ENCODE measurements around the gene OSBPL8. TPM values are rescaled to one million over a fixed set of nuclear protein-coding genes. Genes with fewer than 3 reads are reported as not detected.

OSBPL8 gene
- total and polyA plus RNA-seq, 9 of the 15 experiments (the other 6 are each of a cell fraction or from before 2014, with no cell fraction given) = 17.4 to 82.7 (median 42.8) TPM

GRCh38 chr12:76449016-76449415 lies 110.6 kb downstream of the OSBPL8 start:
- no peak overlapping the region for H3K27ac ChIP-seq (ENCODE audit: extremely low read depth, low read depth, low read length)

More at GRCh38 chr12:76449016-76449415, 110.6 kb downstream of the OSBPL8 start:
- no peaks in the 10 kb centered on the region; a peak in 1 of 5 replicates for H3K4me1 ChIP-seq (replicated peaks in 1 of 2; ENCODE audit: control insufficient read depth in 2 of 2, insufficient read depth in 2 of 2, low read length in 2 of 2)
- H3K79me2 ChIP-seq (ENCODE audit: control insufficient read depth, insufficient read depth, low read length) = peaks cover 9% of the 10 kb centered on the region; the same call in 2 of the 3 replicates
- CTCF ChIA-PET (ENCODE audit: low intra/inter-chr PET ratio) = no interaction called here
- intact Hi-C loops (cut with micrococcal nuclease) (no loop called here), in situ Hi-C loops (cut with MboI) (no loop called here)
- H3K36me3 ChIP-seq (ENCODE audit: control insufficient read depth, insufficient read depth, low read length) = peaks cover 11% of the 10 kb centered on the region; the same call in 1 of the 3 replicates
- no peak for FAIRE-seq
- TF ChIP-seq ZNF174 (CRISPR knock-in tag; IDR thresholded peaks at IDR 0.05) = no peak
- TF ChIP-seq ZNF253 (CRISPR knock-in tag; conservative IDR thresholded peaks at IDR 0.05) = no peak
- no peak for TF ChIP-seq ZNF134 (CRISPR knock-in tag; conservative IDR thresholded peaks at IDR 0.05)
- no peak for TF ChIP-seq TCF15 (CRISPR knock-in tag; IDR thresholded peaks at IDR 0.05)
- no peak for TF ChIP-seq MCM5 (IDR thresholded peaks at IDR 0.05; ENCODE audit: low read depth)
- no peak for TF ChIP-seq ZNF124 (CRISPR knock-in tag; IDR thresholded peaks at IDR 0.05)
- no peak for TF ChIP-seq NRF1 (conservative IDR thresholded peaks at IDR 0.05 in 1 of 2, IDR thresholded peaks at IDR 0.05 in 1 of 2)
- no peak for TF ChIP-seq PRPF4 (IDR thresholded peaks at IDR 0.05; ENCODE audit: insufficient read depth, low read depth, low read length, poor library complexity, severe bottlenecking)
- TF ChIP-seq CBX1 (IDR thresholded peaks at IDR 0.05; ENCODE audit: low read depth) = no peak
- no peak for TF ChIP-seq TRIM28 (IDR thresholded peaks at IDR 0.05)
- TF ChIP-seq MTA2 (IDR thresholded peaks at IDR 0.05; ENCODE audit: low read depth) = no peak
- no peak for TF ChIP-seq RB1 (IDR thresholded peaks at IDR 0.05; ENCODE audit: low read depth)
- TF ChIP-seq ZNF165 (CRISPR knock-in tag; IDR thresholded peaks at IDR 0.05; ENCODE audit: borderline replicate concordance) = no peak
- no peak for TF ChIP-seq ZFP36 (IDR thresholded peaks at IDR 0.05; ENCODE audit: low read depth, low read length, partially characterized antibody)
- TF ChIP-seq MXD1 (CRISPR knock-in tag; IDR thresholded peaks at IDR 0.05; ENCODE audit: borderline replicate concordance, poor library complexity, severe bottlenecking) = no peak
- no peak for TF ChIP-seq MNT (conservative IDR thresholded peaks at IDR 0.05)
- TF ChIP-seq ZNF431 (CRISPR knock-in tag; IDR thresholded peaks at IDR 0.05) = no peak
- WGBS (ENCODE audit: insufficient coverage, low coverage, missing lambda C conversion rate) = 100% methylated on average over 1 of the region's 1 CpG
- peaks cover 3% of the 10 kb centered on the region for H4K20me1 ChIP-seq (replicated peaks; ENCODE audit: control insufficient read depth, insufficient read depth, low read length)
- no peak for DNase-seq (ENCODE audit: extremely low read depth in 1 of 4, low spot score in 3 of 4)
- no peaks in the 10 kb centered on the region for H3K9me1 ChIP-seq (ENCODE audit: control insufficient read depth, insufficient read depth, low read length)
- no peak overlapping the region for H3K9ac ChIP-seq (ENCODE audit: insufficient read depth in 1 of 2, low read depth in 2 of 2, low read length in 2 of 2)
- POLR2A ChIA-PET = no interaction called here
- no peak overlapping the region for H3K4me3 ChIP-seq
- no TSS peak for BruUV-seq (replicated peaks)
- no peak overlapping the region for H3K4me2 ChIP-seq (ENCODE audit: insufficient read depth, low read length)
- no peaks in the 10 kb centered on the region for H3K27me3 ChIP-seq (ENCODE audit: control insufficient read depth in 2 of 2, insufficient read depth in 2 of 2, low read length in 2 of 2)
- no peak for ATAC-seq
- H2AFZ ChIP-seq (ENCODE audit: low read depth, low read length) = no peak overlapping the region
- no peaks in the 10 kb centered on the region for H3K9me3 ChIP-seq (replicated peaks; ENCODE audit: control insufficient read depth, insufficient read depth, low read depth, low read length)
